GM21360 (cell line): Measurements from ENCODE around the gene GIPC3.
"Not testable (repeated sequence)": the region's sequence is repeated elsewhere in the genome, so short reads cannot be mapped to it uniquely, and the experiment has no call there.

Experiments
- ATAC-seq: cut with Tn5 transposase; IDR thresholded peaks from one replicate; pipeline ENCODE4 v1.9.1; 2021; ENCODE audit warnings: mild to moderate bottlenecking, moderate library complexity; ENCODE audit not compliant: unreplicated experiment

GIPC3 gene

DNA sequence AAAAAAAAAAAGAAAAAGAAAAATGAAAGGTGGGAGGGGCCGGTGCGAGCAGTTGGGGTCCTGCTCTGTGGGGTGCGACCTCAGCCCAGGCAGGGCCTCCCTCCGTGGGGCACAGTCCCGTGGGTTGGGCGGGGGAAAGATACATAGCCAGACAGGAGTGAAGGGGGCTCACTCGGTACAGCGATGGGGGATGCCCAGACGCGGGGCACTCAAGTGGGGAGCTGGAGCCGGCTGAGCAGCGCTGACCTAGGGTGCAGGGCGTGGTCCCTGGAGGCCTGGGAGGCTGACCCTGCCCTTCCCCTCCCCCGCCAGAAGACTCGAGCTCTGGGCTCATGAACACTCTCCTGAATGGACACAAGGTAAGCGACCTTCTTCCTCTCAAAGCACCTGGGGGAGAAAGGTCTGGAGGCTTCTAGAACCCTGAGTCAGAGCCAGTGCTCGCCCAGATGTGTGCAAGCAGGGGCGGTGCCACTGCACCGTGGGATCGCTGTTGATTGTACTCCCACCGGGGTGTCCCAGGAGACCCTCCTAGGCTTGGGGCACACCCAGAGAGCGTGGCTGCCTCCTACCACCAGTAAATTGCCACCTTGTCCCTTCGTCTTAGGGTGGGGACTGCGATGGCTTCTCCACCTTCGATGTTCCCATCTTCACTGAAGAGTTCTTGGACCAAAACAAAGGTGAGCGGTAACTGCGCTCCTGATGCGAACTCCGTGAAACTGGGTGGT lies 9.2 kb upstream of the GIPC3 start:
- ATAC-seq, result no peak

DNA sequence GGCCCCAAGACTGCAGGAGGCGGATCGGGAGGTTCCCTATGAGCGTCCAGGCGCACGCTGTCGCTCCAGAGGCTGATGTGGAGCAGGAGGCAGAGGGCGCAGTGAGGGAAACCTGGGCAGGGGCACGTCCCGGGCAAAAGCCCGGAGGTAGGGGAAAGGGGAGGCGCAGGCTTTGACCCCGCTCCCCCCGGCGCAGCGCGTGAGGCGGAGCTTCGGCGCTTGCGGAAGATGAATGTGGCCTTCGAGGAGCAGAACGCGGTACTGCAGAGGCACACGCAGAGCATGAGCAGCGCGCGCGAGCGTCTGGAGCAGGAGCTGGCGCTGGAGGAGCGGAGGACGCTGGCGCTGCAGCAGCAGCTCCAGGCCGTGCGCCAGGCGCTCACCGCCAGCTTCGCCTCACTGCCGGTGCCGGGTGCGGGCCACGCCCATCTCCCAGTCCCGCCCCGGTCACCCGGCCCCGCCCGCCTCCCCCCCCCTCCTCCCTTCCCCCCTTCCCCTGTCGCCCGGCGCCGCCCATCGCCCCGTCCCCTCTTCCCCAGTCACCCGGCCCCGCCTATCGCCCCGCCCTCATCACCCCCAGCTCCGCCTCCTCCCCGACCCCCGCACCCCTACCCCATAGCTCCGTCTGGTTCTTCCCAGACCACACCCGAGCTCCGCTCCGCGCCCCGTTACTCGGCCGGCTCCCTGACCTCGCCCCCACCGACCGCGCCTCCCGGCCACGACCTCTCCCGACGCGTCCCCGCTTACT lies 8.4 kb upstream of the GIPC3 start:
- ATAC-seq, result no peak

DNA sequence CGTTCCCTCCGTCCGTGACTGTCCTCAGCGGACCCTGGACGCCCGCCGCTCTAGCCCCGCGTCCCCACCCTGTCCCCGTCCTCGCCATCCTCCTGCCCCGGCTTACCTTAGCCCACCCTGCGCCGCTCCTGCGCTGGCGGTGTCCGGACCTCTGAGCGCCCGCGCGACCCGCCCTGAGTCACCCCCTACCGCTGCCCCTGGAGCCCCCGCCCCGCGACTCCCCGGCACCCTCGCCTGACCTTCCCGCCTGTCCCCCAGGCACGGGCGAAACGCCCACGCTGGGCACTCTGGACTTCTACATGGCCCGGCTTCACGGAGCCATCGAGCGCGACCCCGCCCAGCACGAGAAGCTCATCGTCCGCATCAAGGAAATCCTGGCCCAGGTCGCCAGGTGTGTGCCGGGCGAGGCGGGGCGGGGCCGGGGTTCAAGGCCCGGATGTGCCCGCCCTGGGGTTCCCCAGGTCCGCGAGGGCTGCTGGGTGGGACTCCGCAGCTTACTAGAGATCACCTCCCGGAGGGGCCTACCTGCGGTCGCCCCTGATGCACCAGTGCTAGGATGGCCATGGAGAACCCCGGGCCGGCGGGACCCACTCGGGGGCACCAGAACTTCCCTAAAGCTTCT lies 7.4 kb upstream of the GIPC3 start:
- ATAC-seq, result no peak

- ATAC-seq, result no peak
These were observed 6.9 kb upstream of the GIPC3 start for GRCh38 chr19:3578390-3578789.

DNA sequence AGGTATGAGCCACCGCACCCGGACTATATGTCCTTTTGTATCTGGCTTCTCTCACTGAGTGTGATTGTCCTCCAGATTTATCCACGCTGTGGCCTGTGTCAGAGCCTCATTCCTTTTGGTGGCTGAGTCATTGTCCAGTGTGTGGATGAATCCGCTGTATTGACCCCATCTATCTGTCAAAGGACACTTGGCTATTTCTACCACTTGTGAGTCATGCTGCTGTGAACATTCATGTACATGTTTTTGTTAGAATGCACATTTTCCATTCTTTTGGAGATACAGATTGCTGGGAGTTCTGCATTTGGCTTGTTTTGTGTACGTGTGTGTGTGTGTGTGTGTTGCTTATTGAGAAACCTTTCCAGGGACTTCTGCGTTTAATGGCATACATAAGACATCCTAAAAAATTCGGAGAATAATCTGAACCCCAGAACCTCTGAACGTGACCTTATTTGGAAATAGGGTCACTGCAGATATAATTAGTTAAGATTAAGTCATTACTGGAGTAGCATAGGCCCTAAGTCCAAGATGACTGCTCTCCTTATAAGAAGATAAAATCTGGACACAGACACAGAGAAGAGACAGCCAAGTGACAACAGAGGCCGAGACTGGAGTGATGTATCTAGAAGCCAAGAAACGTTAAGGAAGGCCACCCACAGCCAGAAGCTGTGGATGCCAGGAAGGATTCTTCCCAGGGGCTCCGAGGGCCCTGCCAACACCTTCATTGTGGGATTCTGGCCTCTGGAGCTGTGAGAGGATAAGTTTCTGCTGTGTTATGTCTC lies 4.9 kb upstream of the GIPC3 start:
- no peak for ATAC-seq

DNA sequence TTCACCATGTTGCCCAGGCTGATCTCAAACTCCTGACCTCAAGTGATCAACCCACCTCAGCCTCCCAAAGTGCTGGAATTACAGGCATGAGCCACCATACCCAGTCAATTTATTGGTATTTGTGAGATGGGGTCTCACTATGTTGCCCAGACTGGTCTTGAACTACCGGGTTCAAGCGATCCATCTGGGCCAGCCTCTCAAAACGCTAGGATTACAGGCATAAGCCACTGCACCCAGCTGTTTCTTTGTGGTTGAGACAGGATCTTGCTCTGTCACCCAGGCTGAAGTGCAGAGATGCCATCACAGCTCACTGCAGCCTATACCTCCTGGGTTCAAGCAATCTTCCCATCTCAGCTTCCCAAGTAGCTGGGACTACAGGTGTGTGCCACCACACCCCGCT lies 3.5 kb upstream of the GIPC3 start:
- not testable (repeated sequence) for ATAC-seq

DNA sequence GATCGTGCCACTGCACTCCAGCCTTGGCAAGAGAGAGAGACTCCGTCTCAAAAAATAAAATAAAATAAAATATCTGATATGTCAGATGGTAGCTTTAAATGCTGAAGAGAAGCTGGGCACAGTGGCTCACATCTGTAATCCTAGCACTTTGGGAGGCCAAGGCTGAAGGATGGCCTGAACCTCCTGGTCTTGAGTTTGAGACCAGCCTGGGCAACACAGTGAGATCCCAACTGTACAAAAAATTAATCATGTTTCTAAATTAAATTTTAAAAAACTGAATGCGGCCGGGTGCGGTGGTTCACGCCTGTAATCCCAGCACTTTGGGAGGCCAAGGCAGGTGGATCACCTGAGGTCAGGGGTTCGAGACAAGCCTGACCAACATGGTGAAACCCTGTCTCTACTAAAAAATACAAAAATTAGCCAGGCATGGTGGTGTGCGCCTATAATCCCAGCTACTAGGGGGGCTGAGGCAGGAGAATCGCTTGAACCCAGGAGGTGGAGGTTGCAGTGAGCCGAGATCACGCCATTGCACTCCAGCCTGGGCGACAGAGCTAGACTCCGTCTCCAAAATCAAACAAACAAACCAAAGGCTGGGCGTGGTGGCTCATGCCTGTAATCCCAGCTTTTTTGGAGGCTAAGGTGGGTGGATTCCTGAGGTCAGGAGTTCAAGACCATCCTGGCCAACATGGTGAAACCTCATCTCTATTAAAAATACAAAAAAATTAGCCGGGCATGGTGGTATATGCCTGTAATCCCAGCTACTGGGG lies 1.1 kb upstream of the GIPC3 start:
- ATAC-seq, result not testable (repeated sequence)

DNA sequence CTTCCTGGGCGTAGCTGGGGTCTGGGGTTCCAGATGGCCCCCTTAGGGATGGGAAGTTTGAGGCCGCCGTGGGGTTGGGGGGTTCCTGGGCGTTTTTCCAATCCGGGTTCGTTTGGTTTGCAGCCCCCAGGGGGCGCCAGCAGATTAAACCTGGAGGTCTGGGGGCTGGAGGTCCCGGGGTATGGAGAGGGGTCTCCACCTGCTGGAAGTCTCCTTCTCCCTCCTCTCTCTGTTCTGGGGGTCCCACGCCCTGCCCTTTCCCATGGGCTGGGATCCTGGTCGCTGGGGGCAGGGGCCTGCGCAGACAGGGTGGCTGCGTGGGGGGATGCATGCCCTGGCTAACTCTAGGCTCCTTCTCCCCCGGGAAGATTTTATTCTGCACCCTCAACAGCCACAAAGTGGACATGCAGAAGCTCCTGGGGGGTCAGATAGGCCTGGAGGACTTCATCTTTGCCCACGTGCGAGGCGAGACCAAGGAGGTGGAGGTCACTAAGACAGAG lies 899 bp downstream of the GIPC3 start:
- no peak for ATAC-seq

- ATAC-seq, result no peak
These were observed 1.5 kb downstream of the GIPC3 start for GRCh38 chr19:3586707-3587346.

DNA sequence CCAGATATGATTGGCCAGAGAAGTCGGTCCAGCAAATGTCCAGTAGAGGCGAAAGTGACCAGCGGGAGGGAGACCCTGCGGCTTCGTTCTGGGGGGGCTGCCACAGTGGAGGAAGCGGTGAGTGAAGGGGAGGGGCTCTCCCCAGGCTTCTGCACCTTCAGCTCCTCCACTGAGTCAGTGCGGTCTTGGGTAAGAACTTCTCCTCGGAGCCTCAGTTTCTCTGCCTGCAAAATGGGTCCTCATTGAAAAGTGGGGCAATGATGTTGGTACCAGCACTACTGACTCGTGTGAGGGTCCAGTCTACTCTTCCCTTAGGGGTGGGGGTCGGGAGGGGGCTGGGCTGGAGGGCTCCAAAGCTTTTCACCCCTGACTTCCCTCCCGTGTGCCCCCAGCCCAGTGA lies 4.2 kb downstream of the GIPC3 start:
- no peak for ATAC-seq

- no peak for ATAC-seq
These were observed 4.7 kb downstream of the GIPC3 start for GRCh38 chr19:3589949-3590348.

GRCh38 chr19:3590991-3591659 lies 5.8 kb downstream of the GIPC3 start:
- ATAC-seq, result no peak

GRCh38 chr19:3591876-3592613 lies 6.8 kb downstream of the GIPC3 start:
- ATAC-seq, result no peak

GRCh38 chr19:3593156-3593555 lies 7.9 kb downstream of the GIPC3 start:
- ATAC-seq, result no peak

- ATAC-seq, result no peak
These were observed 10.3 kb downstream of the GIPC3 start for GRCh38 chr19:3595521-3596061.

DNA sequence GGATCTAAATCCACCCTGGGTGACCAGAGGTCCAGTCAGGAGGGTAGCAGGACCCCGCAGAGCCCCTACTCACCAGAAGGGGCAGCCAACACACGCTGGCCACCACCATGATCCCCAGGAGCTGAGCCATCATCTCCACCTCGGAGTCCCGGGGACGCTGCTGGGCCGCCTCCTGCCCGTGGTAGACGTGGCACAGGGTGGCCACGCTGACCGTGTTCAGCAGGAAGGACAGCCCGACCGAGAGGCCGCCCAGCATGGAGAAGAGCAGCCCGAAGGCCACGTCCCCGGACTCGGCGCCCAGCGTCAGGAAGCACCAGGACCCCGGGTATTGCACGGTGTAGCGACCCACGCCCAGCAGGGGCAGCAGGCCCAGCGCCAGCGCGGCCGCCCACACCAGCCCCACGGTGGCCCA lies 14.5 kb downstream of the GIPC3 start:
- no peak for ATAC-seq

- ATAC-seq, result no peak
These were observed 15.7 kb downstream of the GIPC3 start for GRCh38 chr19:3601021-3601420.

- ATAC-seq, result no peak
These were observed 18.0 kb downstream of the GIPC3 start for GRCh38 chr19:3603121-3603811.
